Measurements from ENCODE around the gene YBX3.

Gene YBX3

DNA sequence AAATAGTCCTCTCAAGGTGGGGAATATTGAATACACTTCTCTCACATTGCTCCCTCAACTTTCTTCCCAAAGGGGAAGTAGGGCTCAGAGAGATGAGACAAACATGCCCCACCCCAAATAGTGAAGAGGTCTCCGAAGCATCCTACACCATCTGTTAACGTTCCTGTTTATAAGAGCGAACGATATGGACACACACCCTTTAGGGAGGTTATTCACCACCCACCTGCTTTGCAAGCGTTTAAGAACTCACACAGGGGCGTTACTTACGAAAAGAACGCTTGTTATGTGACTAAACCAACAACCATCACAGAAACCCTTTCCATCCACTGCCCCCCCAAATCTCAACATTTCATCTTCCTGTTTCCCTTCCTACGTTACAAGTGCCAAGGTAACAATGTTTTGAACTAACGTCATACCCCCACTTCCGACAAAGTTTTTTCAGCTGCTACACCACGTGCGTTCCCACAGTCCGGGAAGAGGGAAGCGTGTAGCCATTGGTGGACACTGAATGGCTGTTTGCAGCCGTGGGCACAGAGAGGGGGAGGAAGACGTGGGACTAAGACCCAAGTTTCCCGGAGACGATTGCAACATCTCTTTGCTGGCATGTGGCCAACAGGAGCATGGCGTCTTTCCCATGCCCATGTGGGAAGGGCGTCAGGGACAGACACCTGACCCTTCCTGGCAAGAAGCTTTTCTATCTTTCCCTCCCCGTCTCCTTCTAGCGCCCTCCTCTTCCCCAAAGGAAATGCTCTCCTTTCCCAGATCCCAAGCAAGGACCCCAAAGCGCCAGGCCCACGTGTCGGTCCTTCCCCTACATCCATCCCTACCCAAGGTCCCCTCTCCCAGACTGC, 1.2 kb downstream of the YBX3 start:
- peak; percentile 92 for DNase-seq

DNA sequence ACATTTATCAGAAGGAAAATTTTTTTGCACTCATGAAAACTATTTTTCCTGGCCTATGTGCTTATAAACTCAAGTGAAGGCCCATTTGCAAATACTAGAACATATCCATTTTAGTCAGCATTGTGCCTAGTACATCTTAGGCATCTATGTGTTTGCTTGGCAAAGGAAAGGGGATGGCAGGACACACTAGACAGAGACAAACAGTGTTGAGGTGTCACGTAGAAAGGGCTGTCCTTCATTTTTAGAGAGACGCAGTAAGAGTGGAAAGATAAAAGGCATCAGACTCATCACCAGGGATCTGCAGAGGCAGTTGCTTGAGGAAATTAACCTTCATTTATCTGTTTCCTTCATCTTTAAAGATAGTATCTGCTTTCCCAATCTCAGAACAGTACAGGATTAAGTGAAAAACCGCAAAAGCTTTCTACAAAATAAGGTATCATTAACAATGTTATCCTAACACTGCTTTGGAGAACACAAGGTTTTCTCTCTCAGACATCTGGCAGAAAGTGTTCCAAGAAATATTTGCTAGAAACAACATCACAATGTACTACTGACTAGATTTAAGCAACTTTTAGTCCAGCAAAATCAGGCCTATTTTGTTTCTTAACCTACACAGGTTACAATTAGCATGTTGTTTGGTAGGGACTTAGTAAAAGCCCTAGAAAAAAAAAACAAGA, 2.0 kb downstream of the YBX3 start:
- no peak for DNase-seq

DNA sequence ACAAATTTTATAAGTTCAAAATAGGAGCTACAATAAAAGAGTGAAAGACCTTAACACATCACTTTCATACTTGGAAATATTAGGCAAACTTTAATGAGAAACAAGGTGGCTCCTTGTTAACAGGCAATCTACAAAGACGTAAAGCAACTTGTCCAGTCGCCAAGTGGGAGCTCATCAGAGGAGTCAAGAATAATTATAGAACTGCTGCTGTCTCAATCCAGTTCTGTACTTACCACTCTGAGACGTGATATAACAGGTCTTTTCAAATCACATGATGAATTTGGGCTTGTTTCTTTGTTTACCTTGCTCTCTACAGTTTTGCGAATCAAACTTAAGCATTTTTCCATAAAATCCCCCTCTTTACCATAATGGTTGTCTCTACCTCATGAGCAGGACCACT, 3.6 kb downstream of the YBX3 start:
- no peak for DNase-seq

DNA sequence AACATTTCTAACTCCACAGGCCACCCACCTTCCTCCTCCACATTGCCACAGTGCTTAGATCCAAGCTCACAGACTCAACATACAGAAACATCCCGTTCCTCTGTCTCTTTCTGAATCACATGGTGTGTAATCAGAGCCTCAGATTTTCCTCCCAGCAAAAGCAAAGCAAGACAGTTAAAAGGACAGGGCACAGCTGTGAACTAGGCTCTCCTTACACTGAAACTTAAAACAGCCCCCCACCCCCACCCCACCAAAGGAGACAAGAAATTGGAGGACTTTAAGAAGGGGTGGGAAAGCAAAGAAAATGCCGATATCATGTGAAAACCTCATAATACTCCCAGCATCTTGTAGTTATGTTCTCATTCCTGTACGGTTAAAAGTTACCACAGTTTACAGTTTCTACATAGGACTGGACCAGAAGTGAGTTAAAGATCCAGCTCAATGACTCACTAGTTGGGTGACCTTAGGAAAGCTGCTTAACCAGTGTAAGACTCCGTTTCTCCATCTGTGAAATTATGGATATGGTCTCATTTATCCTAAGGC, 4.8 kb downstream of the YBX3 start:
- peak; percentile 53 for DNase-seq

DNA sequence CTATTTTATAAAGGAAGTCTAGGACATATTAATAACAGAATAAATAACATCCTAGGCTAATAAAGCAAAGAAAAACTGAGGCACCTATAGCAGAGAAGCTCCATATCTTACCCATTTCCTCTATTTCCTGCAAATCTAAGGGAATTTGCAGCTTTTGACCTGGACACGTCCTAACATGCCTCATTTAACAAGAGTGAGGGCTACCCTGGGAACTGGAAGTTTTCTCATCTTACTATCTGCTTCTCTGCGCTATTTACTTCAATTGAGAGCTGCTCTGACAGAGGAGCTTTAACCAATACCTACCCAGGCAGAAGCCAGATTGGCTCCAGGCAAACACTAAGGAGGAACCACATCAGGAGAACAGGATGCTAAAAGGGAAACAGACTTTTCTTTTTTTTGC, 5.7 kb downstream of the YBX3 start:
- no peak for DNase-seq

DNA sequence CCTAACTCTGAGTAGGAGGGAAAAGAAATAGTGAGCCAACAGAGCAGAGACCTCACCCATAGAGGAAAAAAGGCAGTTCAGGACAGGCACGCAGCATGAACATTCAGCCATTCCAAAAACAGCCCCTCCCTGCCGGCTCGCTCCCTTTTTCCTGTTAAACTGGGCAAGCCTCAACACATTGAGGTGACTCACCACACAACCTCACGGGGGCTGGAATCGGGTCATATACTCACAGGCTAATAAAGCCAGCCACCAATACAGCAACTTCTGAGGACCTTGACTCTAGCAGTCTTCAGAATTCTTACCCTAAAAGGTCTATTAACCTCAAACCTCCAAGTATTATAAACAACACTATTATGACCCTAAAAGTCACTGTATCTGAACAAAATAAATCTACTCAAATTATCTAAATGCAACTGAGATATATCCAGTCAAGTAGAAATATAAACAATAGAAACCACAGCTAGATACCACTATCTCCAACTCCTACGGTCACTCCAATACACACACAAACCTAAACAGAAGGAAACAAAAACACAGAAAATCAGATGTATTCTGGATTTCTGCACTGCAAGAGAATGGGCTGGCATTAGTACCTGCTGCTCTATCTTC, 6.3 kb downstream of the YBX3 start:
- peak; percentile 82 for DNase-seq

DNA sequence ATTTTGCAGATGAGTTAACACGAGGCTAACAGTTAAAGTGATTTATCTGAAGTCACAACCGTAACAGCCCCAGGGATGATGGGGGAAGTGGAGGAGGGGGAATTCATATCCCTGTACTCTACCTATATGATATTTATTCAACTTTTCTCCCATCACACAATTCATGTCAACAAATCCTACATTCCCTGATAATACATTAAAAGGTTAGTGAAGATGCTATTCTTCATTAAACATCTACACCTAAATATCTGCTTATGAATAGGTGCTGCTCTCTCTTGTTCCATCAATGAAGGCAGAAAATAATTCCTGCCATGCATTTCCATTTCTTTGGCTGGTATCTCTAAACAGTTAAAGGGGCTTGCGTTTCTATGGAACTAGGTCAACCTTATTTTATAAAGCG, 6.8 kb downstream of the YBX3 start:
- DNase-seq = no peak

DNA sequence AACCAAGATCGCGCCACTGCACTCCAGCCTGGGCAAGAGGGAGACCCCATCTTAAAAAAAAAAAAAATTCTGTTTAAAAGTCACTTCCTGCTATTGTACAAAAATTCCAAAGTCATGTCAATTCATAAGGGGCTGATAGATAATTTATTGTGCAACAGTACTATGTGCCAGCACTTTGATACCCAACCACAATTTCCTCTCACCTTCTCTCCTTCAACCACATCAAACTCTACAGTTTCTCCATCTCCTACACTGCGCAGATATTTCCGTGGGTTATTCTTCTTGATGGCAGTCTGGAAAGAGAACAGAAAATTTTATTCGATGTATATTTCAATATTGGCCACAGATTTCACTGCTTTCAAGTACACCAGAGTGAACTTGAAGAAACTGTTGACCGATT, 7.6 kb downstream of the YBX3 start:
- no peak for DNase-seq

DNA sequence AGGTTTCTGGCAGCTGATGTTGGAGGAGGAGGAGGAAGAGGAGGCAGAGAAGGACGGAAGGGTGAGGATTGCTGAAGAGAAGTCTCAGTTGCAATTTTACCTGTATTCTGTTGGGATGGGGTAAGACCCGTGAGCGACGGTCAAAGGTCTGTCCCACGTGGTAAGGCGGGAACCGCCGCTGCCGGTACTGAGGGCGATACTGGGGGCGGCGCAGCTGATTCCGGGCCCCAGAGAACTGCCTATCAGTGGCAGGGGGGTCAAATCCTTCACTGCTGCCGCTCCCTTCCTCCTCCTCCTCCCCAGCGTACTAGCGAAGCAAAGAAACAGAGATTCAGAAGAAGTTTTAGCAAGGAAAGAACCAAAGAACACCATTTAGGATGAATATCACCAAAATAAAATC, 13.3 kb downstream of the YBX3 start:
- no peak for DNase-seq

DNA sequence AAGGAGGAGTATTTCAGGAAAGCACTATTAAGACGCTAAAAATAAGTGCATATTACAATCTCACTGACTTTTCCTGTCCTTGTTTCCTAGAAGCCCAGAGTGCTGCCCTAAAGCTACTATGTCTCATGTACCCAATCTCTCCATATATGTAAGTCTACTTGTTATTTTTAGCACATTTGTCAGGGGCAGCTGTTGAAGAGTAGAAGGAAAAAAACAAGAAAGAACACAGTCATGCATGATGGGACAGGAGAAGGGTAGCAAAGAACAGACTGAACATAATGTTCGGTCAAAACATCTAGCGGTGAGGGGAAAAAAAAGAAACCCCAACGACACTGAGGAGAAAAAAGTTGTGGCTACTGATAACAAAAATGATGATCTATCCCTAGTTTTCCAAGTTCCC, 14.3 kb downstream of the YBX3 start:
- no peak for DNase-seq

DNA sequence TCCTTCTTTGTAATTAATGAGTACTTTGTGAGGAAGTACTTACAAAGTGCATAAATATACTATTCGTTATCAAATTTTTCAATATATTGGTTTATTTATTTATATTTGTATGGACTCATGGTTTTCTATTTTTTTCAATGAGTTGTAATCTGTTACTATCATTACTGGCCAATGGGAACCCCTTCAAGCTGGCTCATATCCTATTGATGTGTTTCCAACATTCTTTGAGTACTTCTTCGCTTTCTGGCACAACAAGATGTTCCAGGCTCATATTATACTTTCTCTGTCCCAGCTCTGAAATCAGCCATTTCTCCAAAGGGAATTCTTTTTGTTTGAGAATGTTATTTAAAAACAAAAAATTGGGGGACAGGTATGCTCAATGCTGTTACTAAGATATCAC, 17.5 kb downstream of the YBX3 start:
- no peak for DNase-seq

DNA sequence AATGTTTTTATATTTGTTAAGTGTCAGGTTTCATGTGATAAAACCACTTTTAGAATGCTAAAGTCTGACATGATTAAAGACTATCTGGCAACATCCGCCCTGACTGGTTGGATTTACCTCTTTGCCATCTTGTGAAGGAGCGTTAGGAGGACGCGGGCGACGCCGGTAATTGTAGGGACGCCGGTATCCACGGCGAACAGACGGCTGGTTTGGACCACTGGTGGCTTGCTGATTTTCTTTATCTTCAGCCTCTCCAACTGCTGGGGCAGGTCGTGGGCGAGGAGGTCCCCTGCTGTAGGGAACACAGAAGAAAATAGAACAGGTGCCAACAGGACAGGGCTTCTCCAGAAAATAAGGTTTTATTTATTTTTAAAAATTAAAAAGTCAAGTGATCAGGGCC, 21.3 kb downstream of the YBX3 start:
- DNase-seq = no peak

DNA sequence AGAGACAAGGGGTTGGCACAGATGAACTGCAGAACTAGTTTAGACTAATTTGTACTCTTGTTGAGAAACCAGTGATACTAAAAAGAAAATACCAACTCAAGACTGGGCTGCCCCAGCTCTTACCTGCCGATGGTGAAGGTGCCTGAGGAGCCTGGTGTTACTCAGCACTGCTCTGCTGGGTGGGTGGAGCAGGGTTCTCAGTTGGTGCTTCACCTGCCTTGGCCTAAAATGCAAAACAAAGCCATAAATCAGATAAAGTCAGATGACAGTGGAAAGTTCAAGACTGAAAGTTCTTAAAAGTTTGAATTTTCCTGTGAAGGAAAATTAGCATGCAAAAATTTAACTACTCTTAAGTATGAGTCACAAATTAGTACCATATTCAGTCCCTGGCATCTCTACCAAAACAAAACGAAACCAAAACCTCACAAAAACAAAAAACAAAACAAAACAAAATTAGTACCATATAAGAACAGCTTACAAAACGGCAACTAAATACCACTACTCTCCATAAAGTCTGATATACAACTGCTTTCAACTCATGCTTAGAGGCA, 21.9 kb downstream of the YBX3 start:
- no peak for DNase-seq

DNA sequence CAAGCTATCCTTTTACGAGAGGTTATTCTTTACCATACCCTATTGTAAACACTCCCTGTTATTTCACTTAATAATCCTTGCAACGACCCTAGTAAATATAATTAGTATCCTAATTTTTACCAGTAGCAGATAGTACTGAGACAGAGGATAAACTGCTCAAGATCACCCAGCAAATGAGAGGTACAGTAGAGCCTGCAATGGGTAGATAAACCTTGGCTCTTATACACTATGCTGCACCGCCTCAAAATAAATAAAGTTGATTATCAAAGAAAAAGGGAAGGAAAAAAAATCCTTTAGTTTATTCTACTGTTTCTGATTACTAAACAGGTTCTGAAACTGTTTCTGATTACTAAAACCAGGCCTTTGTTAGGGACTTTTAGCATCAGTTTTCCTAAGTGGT, 22.5 kb downstream of the YBX3 start:
- no peak for DNase-seq

DNA sequence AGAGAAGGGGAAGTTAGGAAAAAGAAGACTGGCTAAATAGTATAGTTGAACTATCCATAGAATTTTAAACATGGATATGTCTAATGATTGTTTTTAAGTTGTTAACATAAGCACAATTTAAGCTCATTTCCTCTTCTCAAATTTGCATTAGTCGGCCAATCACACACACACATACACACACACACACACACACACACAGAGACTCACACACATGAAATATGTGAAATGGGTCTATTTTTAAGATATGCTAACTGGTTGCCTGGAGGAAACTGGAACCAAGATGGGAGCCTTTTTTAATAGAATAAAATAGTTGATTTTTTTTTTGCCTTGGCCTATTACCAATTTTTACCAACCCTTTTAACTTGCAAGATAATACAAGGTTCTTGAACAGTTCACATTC, 25.3 kb downstream of the YBX3 start:
- DNase-seq = no peak

DNA sequence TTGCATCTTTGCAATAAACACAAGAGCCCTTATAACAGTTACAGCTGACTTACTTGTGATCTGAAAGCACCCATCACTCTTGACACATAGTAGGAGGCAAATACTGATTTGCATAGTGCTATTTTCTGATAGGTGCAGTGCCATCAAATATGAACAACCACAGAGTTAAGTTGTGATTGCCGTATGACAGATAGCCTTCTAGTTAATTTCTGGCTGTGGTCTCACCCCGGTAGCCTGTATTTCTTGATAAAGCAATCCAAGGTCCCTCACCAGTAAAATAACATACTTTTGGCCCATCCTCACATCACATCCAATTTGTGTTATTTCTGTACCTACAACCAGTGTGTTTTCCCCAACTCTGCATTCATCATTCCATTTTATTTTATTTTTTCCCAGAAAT, 26.0 kb downstream of the YBX3 start:
- no peak for DNase-seq

DNA sequence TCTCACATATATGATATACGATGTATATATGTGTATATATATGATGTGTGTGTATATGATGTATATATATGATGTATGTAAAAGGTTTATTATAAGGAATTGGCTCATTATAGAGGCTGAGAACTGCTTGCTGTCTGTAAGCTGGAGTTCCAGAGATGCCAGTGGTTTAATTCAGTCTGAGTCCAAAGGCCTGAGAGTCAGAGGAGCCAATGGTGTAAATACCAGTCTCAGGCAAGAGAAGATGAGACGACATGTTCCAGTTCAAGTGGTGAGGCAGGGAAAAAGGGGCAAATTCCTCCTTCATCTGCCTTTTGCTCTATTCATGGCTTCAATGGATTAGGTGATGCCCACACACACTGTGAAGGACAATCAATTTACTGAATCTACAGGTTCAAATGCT, 32.2 kb downstream of the YBX3 start:
- DNase-seq = peak; percentile 11

DNA sequence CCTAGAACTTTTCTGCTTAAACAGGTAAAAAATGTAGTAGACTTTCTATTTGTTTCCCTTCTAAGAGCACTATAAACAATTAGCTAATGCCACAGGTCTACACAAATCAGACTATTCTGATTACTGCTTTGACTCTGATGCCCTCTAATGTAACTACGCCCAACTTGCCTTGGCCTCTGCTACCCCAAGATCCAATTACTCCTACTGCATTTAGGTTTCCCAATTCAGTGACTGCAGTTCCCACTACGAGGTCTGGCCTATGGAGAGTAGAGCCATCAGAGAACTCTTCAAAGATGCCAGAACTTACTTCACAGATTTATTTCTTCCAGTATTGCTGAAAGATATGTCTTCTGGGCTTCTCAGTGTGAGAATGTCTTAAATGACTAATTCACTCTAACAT, 34.0 kb downstream of the YBX3 start:
- no peak for DNase-seq

DNA sequence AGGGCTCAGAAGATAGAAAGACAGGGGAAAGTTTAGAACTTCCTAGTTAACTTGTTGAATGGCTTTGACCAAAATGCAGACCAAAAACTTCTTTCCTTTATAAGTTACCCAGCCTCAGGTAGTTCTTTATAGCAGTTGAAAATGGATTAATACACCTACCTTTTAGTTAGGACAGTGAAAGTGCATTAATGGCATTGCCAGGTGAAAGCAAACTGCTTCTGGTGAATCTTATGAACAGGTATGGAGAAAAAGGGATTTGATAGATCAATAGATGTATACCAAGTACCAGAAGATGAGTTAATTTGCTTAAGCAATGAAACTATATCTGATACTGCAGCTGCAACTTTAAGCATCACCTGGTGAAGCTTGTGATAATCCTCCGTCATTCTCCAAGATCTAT, 35.1 kb downstream of the YBX3 start:
- DNase-seq = no peak

DNA sequence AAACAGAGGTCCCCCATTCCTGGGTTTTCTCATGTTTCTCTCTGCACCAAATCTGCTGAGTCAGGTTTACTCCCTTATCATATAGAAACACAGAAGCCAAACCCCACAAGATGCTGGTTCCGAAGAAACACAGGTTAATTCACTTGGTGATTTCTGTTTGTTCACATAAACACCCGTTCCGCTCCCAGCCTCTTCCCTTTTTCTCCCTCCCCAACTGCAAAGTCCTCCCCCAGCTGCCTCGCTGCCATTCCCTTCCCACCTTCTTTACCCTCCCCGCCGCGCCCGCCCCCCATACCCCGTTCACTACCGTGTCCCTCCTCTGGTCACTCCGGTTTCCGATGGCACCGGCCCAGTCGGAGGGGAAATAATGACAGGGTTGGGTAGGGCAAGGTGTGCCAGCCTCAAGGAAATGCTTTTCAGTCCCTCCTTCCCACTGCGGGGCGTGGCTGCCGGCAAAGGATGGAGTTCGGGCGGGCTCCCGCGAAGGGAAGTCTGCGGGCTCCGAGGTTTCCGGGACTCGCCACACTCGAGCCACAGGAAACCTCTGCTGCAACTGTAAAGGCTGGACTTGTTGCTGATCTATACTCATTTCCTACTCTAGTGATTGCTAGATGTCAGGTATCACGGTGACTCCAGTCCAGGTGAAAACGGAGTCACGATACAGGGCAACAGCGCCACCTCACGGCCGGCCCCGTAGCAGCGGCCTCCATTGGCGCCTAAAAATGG, 49.3 kb downstream of the YBX3 start, which contains the start of gene STYK1:
STYK1 (minus strand) TSS at position 394 of the 726 bp plus-strand sequence. CDS start 39,434 bp downstream, outside the sequence.
- peak; percentile 12 for DNase-seq

DNA sequence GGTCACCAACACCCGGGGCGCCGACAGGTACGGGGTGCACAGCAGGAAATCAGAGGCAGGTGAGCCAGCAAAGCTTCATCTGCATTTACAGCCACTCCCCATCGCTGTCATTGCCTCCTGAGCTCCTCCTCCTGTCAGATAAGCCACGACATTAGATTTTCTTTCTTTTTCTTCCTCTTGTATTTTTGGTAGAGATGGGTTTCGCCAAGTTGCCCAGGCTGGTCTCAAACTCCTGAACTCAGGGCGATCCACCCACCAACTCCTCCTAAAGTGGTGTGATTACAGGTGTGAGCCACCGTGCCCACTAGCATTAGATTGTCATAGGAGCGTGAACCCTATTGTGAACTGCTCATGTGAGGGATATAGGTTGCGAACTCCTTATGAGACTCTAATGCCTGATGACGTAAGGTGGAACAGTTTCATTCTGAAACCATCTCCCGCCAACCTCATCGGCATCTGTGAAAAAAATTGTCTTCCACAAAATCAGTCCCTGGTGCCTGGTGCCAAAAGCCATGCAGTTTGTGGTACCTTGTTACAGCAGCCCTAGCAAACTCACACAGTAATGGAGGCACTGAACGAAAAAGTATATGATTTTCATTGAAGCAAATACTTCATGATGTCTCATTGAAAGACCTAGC, 50.8 kb downstream of the YBX3 start:
- no peak for DNase-seq

DNA sequence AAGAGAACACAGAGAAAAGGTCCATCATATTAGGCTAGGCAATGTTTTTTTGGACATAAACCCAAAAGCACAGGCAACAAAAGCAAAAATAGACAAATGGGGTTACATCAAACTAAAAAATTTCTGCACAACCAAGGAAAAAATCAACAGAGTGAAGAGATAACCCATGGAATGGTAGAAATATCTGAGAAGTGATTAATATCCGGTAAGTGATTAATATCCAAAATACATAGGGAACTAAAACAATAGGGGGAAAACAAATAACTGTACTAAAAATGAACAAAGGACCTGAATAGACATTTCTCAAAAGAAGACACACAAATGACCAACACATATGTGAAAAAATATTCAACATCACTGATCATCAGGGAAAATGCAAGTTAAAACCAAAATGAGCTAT, 53.6 kb downstream of the YBX3 start:
- DNase-seq = no peak
